Measurements from ENCODE around the gene CPED1.

Gene CPED1

DNA sequence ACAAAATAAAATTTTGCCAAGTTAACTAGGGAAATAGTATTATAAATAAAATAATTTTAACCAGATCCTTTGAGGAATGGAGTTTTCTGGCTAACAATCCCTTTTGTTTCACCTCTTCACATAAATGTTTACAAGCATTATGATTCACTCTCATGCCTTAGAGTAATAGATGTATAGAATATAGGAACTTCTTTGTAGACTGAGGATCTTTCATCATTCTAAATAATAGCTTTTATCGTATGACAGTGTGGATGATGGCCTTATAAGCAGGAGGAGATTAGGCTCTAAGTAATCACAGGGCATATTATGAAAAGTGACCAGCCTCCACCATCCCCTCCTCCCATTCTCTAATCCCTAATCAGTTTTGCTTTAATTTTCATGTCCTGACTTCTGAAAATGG lies 24.4 kb upstream of the CPED1 start (continued):
- TF ChIP-seq OSR2 (tag by site-specific recombination; IDR thresholded peaks at IDR 0.05) (no peak), ZNF114 (tag by site-specific recombination; IDR thresholded peaks at IDR 0.05) (no peak), ZNF785 (tag by site-specific recombination; IDR thresholded peaks at IDR 0.05) (no peak), KLF16 (tag by site-specific recombination; IDR thresholded peaks at IDR 0.05) (no peak), KLF9 (tag by site-specific recombination; IDR thresholded peaks at IDR 0.05; ENCODE audit: low read depth) (no peak), ZNF629 (tag by site-specific recombination; IDR thresholded peaks at IDR 0.05) (no peak), ZNF23 (tag by site-specific recombination; IDR thresholded peaks at IDR 0.05; ENCODE audit: borderline replicate concordance) (no peak), ZNF138 (tag by site-specific recombination; IDR thresholded peaks at IDR 0.05; ENCODE audit: borderline replicate concordance) (no peak)
- TF ChIP-seq, protein P1, sequence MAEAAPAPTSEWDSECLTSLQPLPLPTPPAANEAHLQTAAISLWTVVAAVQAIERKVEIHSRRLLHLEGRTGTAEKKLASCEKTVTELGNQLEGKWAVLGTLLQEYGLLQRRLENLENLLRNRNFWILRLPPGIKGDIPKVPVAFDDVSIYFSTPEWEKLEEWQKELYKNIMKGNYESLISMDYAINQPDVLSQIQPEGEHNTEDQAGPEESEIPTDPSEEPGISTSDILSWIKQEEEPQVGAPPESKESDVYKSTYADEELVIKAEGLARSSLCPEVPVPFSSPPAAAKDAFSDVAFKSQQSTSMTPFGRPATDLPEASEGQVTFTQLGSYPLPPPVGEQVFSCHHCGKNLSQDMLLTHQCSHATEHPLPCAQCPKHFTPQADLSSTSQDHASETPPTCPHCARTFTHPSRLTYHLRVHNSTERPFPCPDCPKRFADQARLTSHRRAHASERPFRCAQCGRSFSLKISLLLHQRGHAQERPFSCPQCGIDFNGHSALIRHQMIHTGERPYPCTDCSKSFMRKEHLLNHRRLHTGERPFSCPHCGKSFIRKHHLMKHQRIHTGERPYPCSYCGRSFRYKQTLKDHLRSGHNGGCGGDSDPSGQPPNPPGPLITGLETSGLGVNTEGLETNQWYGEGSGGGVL (tag by site-specific recombination; IDR thresholded peaks at IDR 0.05), result no peak
- TF ChIP-seq, protein P2, sequence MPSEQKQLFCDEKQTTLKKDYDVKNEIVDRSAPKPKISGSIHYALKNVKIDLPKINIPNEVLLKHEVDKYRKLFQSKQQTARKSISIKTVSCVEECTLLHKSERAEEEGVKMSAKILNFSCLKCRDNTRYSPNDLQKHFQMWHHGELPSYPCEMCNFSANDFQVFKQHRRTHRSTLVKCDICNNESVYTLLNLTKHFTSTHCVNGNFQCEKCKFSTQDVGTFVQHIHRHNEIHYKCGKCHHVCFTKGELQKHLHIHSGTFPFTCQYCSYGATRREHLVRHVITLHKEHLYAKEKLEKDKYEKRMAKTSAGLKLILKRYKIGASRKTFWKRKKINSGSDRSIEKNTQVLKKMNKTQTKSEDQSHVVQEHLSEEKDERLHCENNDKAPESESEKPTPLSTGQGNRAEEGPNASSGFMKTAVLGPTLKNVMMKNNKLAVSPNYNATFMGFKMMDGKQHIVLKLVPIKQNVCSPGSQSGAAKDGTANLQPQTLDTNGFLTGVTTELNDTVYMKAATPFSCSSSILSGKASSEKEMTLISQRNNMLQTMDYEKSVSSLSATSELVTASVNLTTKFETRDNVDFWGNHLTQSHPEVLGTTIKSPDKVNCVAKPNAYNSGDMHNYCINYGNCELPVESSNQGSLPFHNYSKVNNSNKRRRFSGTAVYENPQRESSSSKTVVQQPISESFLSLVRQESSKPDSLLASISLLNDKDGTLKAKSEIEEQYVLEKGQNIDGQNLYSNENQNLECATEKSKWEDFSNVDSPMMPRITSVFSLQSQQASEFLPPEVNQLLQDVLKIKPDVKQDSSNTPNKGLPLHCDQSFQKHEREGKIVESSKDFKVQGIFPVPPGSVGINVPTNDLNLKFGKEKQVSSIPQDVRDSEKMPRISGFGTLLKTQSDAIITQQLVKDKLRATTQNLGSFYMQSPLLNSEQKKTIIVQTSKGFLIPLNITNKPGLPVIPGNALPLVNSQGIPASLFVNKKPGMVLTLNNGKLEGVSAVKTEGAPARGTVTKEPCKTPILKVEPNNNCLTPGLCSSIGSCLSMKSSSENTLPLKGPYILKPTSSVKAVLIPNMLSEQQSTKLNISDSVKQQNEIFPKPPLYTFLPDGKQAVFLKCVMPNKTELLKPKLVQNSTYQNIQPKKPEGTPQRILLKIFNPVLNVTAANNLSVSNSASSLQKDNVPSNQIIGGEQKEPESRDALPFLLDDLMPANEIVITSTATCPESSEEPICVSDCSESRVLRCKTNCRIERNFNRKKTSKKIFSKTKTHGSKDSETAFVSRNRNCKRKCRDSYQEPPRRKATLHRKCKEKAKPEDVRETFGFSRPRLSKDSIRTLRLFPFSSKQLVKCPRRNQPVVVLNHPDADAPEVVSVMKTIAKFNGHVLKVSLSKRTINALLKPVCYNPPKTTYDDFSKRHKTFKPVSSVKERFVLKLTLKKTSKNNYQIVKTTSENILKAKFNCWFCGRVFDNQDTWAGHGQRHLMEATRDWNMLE (tag by site-specific recombination; conservative IDR thresholded peaks at IDR 0.05; ENCODE audit: low read depth), result no peak
- TF ChIP-seq, protein P3, sequence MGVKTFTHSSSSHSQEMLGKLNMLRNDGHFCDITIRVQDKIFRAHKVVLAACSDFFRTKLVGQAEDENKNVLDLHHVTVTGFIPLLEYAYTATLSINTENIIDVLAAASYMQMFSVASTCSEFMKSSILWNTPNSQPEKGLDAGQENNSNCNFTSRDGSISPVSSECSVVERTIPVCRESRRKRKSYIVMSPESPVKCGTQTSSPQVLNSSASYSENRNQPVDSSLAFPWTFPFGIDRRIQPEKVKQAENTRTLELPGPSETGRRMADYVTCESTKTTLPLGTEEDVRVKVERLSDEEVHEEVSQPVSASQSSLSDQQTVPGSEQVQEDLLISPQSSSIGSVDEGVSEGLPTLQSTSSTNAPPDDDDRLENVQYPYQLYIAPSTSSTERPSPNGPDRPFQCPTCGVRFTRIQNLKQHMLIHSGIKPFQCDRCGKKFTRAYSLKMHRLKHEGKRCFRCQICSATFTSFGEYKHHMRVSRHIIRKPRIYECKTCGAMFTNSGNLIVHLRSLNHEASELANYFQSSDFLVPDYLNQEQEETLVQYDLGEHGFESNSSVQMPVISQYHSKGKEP (tag by site-specific recombination; IDR thresholded peaks at IDR 0.05), result no peak

DNA sequence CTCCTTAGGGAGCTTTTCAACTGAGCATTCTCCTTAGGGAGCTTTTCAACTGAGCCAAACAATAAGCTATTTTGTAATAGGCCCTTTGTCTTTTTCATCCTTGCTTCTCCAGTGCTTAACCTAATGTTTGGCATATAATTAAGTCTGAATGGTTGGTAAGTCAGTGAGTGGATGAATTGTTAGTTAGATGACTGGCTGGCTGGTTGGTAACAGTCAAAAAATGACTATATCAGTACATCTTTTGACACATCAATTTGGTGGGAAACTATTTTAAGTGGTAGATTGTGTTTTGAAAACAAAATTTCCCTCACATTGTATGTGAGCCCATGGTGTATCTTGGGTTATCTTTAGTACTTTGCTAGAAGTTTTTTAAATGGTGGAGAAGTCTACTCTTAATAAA lies 21.6 kb upstream of the CPED1 start:
- Histone ChIP-seq H3K36me3 (ENCODE audit: control insufficient read depth in 2 of 2, insufficient read depth in 1 of 2, low read length in 2 of 2) (peaks cover 25 to 51% of the 10 kb centered on the region in 2 experiments), H3K4me1 (ENCODE audit: control insufficient read depth, insufficient read depth, low read length) (no peaks in the 10 kb centered on the region), H3K4me3 (ENCODE audit: low read depth, low read length) (no peak overlapping the region), H3K9me3 (ENCODE audit: control insufficient read depth, insufficient read depth, low read depth, low read length) (no peaks in the 10 kb centered on the region), H3K27ac (ENCODE audit: extremely low read depth, low read depth, low read length) (no peak overlapping the region)
- TF ChIP-seq, protein P4, sequence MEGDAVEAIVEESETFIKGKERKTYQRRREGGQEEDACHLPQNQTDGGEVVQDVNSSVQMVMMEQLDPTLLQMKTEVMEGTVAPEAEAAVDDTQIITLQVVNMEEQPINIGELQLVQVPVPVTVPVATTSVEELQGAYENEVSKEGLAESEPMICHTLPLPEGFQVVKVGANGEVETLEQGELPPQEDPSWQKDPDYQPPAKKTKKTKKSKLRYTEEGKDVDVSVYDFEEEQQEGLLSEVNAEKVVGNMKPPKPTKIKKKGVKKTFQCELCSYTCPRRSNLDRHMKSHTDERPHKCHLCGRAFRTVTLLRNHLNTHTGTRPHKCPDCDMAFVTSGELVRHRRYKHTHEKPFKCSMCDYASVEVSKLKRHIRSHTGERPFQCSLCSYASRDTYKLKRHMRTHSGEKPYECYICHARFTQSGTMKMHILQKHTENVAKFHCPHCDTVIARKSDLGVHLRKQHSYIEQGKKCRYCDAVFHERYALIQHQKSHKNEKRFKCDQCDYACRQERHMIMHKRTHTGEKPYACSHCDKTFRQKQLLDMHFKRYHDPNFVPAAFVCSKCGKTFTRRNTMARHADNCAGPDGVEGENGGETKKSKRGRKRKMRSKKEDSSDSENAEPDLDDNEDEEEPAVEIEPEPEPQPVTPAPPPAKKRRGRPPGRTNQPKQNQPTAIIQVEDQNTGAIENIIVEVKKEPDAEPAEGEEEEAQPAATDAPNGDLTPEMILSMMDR (tag by site-specific recombination; IDR thresholded peaks at IDR 0.05), result no peak
- TF ChIP-seq KLF1 (tag by site-specific recombination; IDR thresholded peaks at IDR 0.05) (no peak), ZNF623 (tag by site-specific recombination; IDR thresholded peaks at IDR 0.05) (no peak), ZNF843 (tag by site-specific recombination; IDR thresholded peaks at IDR 0.05) (no peak), ZNF561 (tag by site-specific recombination; IDR thresholded peaks at IDR 0.05; ENCODE audit: borderline replicate concordance) (no peak), BCL11B (tag by site-specific recombination; IDR thresholded peaks at IDR 0.05; ENCODE audit: low read depth) (no peak), ZNF184 (tag by site-specific recombination; IDR thresholded peaks at IDR 0.05) (no peak)
- ChIA-PET CTCF (interaction anchor here (0.7 to 1.3 kb wide), 2 partner anchors 109 to 115 kb away, joined by 4 read pairs; no protein-coding TSS in a partner anchor), POLR2A (no interaction called here)
